Central memory CD8-positive, alpha-beta T cell (primary cell): ENCODE measurements around the gene GALNT13.

Experiments
- ATAC-seq: fragments of 150-1000 bp; cut with Tn5 transposase; replicated peaks from 2 replicates; pipeline ENCODE4 v1.10.0; 2022; ENCODE audit warnings: mild to moderate bottlenecking, moderate FRiP score, moderate number of reproducible peaks; ENCODE audit not compliant: poor library complexity, severe bottlenecking; ENCODE audit errors: extremely low read depth
- DNase-seq, 2 donors: peaks; one replicate each; pipeline ENCODE4 v3.0.0; 2021; ENCODE audit warnings: low spot score in 2 of 2
- H3K27ac Mint-ChIP-seq: one replicate; pipeline ENCODE4 v1.8.0; 2022; ENCODE audit warnings: low read depth, mild to moderate bottlenecking, moderate library complexity, mixed read lengths
- H3K27me3 Mint-ChIP-seq: one replicate; pipeline ENCODE4 v1.8.0; 2022; ENCODE audit warnings: mixed read lengths
- H3K36me3 Mint-ChIP-seq: one replicate; pipeline ENCODE4 v1.8.0; 2022; ENCODE audit warnings: mild to moderate bottlenecking, moderate library complexity, mixed read lengths; ENCODE audit not compliant: insufficient read depth
- H3K4me1 Mint-ChIP-seq: one replicate; pipeline ENCODE4 v1.8.0; 2022; ENCODE audit warnings: mixed read lengths
- H3K4me3 Mint-ChIP-seq: one replicate; pipeline ENCODE4 v1.8.0; 2022; ENCODE audit warnings: mild to moderate bottlenecking, moderate library complexity, mixed read lengths
- H3K9me3 Mint-ChIP-seq: one replicate; pipeline ENCODE4 v1.8.0; 2022; ENCODE audit warnings: mixed read lengths

Gene GALNT13

GRCh38 chr2:154067124-154067523 is 195.4 kb downstream of the GALNT13 start:
- H3K27me3 Mint-ChIP-seq = no peaks in the 10 kb centered on the region
- H3K4me3 Mint-ChIP-seq = no peak overlapping the region
- H3K36me3 Mint-ChIP-seq = no peaks in the 10 kb centered on the region
- DNase-seq (no peak), ATAC-seq (no peak)
- H3K4me1 Mint-ChIP-seq = no peaks in the 10 kb centered on the region
- H3K27ac Mint-ChIP-seq = no peak overlapping the region
- H3K9me3 Mint-ChIP-seq = peaks cover 29% of the 10 kb centered on the region

- Mint-ChIP-seq H3K27ac (no peak overlapping the region), H3K9me3 (peaks cover 9% of the 10 kb centered on the region), H3K4me1 (no peaks in the 10 kb centered on the region), H3K36me3 (no peaks in the 10 kb centered on the region), H3K4me3 (no peak overlapping the region), H3K27me3 (no peaks in the 10 kb centered on the region)
- no peak for DNase-seq
- no peak for ATAC-seq
These were observed 207.2 kb downstream of the GALNT13 start for GRCh38 chr2:154078926-154079325.

DNA sequence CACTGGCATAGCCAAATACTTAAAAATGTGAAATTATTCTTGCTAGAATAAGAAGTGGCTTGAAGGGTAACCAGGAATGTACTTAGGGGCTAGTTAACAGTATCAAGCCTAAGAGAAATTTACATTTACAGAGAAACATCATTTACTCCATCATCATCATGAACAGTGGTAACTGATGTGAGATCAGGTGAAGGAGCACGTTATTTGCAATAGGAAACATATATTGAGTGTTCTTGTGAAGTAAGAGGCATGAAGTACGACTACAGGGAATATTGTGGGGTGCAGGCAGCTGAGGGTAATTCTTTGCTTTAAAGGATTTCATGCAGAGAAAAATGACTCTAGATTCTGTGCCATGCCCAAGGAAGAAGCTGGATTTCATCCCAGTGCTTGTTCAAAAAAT is 220.8 kb downstream of the GALNT13 start:
- Mint-ChIP-seq H3K36me3 (no peaks in the 10 kb centered on the region), H3K27ac (no peak overlapping the region)
- no peak for ATAC-seq

DNA sequence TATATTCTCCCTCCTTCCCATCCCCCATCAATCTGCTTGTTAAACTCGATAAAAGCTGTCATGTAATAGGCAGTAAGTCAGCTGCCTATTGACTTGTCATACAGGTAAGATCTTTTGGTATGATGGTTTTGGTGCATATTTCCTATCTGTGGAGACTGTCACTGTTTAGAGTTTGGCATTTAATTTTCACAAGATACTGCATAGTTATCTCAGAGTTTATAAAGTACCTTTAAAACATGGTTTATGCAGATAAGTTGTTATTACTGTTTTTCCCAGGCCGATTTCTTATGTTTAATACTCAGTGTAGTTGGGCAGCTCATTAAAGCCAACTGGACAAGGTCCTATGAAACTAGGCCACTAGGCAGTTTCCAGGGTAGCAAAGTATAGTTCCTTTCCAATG is 222.1 kb downstream of the GALNT13 start:
- Mint-ChIP-seq H3K4me3 (no peak overlapping the region), H3K36me3 (no peaks in the 10 kb centered on the region), H3K9me3 (no peaks in the 10 kb centered on the region), H3K27me3 (no peaks in the 10 kb centered on the region), H3K4me1 (no peaks in the 10 kb centered on the region), H3K27ac (no peak overlapping the region)
- no peak for ATAC-seq
- no peak for DNase-seq

More for the DNA sequence above, 220.8 kb downstream of the GALNT13 start:
- H3K4me3 Mint-ChIP-seq = no peak overlapping the region
- DNase-seq = no peak
- H3K9me3 Mint-ChIP-seq = no peaks in the 10 kb centered on the region
- H3K27me3 Mint-ChIP-seq = no peaks in the 10 kb centered on the region
- H3K4me1 Mint-ChIP-seq = no peaks in the 10 kb centered on the region

DNA sequence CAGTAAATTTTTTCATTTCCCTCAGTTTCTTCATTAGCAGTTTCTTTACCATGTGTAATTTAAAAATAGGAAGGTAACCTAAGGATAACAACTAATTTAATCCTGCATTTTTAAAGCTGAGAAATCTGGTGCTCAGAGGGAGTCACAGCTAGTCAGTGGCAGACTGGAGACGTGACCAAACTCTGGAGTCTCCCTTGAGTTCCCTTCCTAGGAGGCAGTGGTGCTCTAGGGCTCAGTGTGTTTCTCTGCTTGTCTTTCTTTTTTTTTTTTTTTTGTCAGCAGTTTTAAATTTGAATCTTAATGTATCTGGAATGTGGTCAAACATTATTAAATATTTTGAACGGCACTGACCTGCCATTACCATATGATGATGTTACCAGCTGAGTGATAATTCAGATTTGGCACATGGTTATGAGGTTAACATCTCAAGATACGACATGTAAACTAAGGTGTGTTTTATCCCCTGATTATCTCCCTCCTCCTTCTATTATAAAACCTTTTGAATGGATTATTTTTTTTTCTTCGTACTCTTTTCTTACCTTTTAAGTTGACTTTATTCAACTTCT is 226.2 kb downstream of the GALNT13 start:
- Mint-ChIP-seq H3K36me3 (no peaks in the 10 kb centered on the region), H3K9me3 (peaks cover 17% of the 10 kb centered on the region), H3K4me3 (no peak overlapping the region), H3K27ac (no peak overlapping the region), H3K27me3 (no peaks in the 10 kb centered on the region), H3K4me1 (no peaks in the 10 kb centered on the region)
- DNase-seq (no peak), ATAC-seq (no peak)

GRCh38 chr2:154120706-154121105 is 249.0 kb downstream of the GALNT13 start:
- DNase-seq (no peak), ATAC-seq (no peak)
- Mint-ChIP-seq H3K4me1 (no peaks in the 10 kb centered on the region), H3K9me3 (peaks cover 22% of the 10 kb centered on the region), H3K27ac (no peak overlapping the region), H3K36me3 (no peaks in the 10 kb centered on the region), H3K27me3 (no peaks in the 10 kb centered on the region), H3K4me3 (no peak overlapping the region)

DNA sequence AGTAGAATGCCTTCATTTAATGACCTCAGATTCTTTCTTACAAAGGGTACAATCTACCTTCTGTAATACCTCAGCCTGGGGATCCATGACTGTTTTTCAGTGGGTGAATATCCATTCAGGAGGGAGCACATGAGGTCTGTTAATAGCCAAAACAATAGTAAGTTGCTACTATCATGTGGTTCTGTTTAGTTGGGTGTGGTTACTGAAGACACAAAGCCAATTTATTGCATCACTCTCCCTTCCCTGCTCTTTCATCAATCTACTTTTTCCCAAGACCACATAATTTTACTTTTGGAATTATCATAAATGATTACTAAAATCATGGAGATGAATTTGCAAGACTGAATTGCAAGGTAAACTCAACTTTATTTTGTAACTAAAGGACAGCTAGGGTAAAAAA is 254.2 kb downstream of the GALNT13 start:
- Mint-ChIP-seq H3K4me1 (no peaks in the 10 kb centered on the region), H3K4me3 (no peak overlapping the region), H3K27ac (no peak overlapping the region), H3K9me3 (peaks cover 15% of the 10 kb centered on the region), H3K27me3 (no peaks in the 10 kb centered on the region), H3K36me3 (no peaks in the 10 kb centered on the region)
- no peak for ATAC-seq
- no peak for DNase-seq

GRCh38 chr2:154130821-154131220 is 259.1 kb downstream of the GALNT13 start:
- Mint-ChIP-seq H3K9me3 (peaks cover 10% of the 10 kb centered on the region), H3K27ac (no peak overlapping the region), H3K36me3 (no peaks in the 10 kb centered on the region), H3K4me1 (no peaks in the 10 kb centered on the region), H3K27me3 (no peaks in the 10 kb centered on the region), H3K4me3 (no peak overlapping the region)
- ATAC-seq (no peak), DNase-seq (no peak)

DNA sequence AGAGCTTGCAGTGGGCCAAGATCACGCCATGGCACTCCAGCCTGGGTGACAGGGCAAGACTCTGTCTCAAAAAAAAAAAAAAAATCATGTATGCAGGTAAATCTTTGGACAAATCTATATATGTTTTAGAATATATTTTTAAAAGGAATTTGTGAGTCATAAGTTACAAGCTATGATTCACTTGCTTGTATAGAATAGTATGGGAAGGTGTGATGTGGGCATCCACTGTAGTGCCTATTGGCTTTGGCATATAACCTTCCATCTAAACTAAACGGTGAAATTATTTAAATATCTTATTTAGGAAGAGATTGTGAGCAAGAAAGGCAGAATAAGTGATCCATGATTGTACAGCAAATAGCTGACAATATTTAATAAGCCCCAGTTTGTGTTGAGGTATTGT is 261.1 kb downstream of the GALNT13 start:
- Mint-ChIP-seq H3K4me3 (no peak overlapping the region), H3K27me3 (no peaks in the 10 kb centered on the region), H3K9me3 (peaks cover 5% of the 10 kb centered on the region), H3K4me1 (no peaks in the 10 kb centered on the region), H3K36me3 (no peaks in the 10 kb centered on the region), H3K27ac (no peak overlapping the region)
- ATAC-seq (no peak), DNase-seq (no peak)

- Mint-ChIP-seq H3K27ac (no peak overlapping the region), H3K4me3 (no peak overlapping the region), H3K27me3 (no peaks in the 10 kb centered on the region), H3K36me3 (no peaks in the 10 kb centered on the region), H3K9me3 (peaks cover 5% of the 10 kb centered on the region), H3K4me1 (no peaks in the 10 kb centered on the region)
- no peak for DNase-seq
- no peak for ATAC-seq
These were observed 262.1 kb downstream of the GALNT13 start for GRCh38 chr2:154133823-154134222.

GRCh38 chr2:154140249-154141025 is 268.7 kb downstream of the GALNT13 start:
- no peak overlapping the region for H3K4me3 Mint-ChIP-seq
- no peak for DNase-seq
- peaks cover 2% of the 10 kb centered on the region for H3K36me3 Mint-ChIP-seq
- no peaks in the 10 kb centered on the region for H3K27me3 Mint-ChIP-seq
- ATAC-seq = no peak
- no peaks in the 10 kb centered on the region for H3K4me1 Mint-ChIP-seq
- H3K27ac Mint-ChIP-seq = no peak overlapping the region
- H3K9me3 Mint-ChIP-seq = no peaks in the 10 kb centered on the region

GRCh38 chr2:154142480-154142879 is 270.8 kb downstream of the GALNT13 start:
- Mint-ChIP-seq H3K4me3 (no peak overlapping the region), H3K4me1 (no peaks in the 10 kb centered on the region), H3K27ac (no peak overlapping the region), H3K9me3 (no peaks in the 10 kb centered on the region), H3K27me3 (no peaks in the 10 kb centered on the region), H3K36me3 (peaks cover 2% of the 10 kb centered on the region)
- ATAC-seq = no peak
- DNase-seq = no peak

DNA sequence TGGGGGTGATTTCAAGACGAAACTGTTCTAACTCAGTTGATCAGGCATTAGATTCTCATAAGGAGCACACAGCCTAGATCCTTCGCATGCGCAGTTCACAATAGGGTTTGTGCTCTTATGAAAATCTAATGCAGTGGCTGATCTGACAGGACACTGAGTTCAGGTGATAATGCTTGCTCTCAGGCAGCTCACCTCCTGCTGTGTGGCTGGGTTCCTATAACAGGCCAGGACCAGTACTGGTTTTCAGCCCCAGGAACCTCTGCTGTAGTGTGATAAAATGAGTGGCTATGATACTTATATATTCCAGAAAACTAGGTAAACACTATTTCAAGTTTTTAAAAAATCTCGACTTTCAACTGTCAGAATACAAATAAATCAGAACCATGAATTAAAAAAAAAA is 271.4 kb downstream of the GALNT13 start:
- no peak overlapping the region for H3K4me3 Mint-ChIP-seq
- no peak for ATAC-seq
- H3K27ac Mint-ChIP-seq = no peak overlapping the region
- no peak for DNase-seq
- peaks cover 2% of the 10 kb centered on the region for H3K36me3 Mint-ChIP-seq
- no peaks in the 10 kb centered on the region for H3K4me1 Mint-ChIP-seq
- no peaks in the 10 kb centered on the region for H3K9me3 Mint-ChIP-seq
- H3K27me3 Mint-ChIP-seq = no peaks in the 10 kb centered on the region
